Measurements from ENCODE around the gene APLP1.

DNA sequence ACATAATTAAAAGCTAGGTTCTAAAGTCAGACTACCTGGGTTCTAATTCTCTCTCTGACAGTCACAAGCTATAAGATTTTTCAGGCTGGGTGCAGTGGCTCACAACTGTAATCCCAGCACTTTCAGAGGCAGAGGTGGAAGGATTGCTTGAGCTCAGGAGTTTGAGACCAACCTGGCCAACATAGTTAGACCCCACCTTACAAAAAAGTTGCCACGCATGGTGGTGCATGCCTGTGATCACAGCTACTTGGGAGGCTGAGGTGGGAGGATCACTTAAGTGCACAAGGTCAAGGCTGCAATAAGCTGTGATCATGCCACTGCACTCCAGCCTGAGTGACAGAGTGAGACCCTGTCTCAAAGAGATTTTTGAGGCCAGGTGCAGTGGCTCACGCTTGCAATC lies 26.0 kb downstream of the APLP1 start:
- TF ChIP-seq POLR2A (IDR thresholded peaks at IDR 0.05; ENCODE audit: low read depth, low read length) (no peak; the same call in 1 of the 2 replicates), TAF1 (IDR thresholded peaks at IDR 0.05; ENCODE audit: borderline replicate concordance, low read depth, low read length) (no peak)
